IMR-90 (cell line): ENCODE results near the gene FIBCD1. TPM values are rescaled to one million over a fixed set of nuclear protein-coding genes. Genes with fewer than 3 reads are reported as not detected.

Source experiments
- ATAC-seq: fragments of 200-7000 bp; cut with Tn5 transposase; 2 replicates; pipeline ENCODE4 v1.9.1; 2020; ENCODE audit warnings: low read depth, mild to moderate bottlenecking, moderate library complexity
- BruUV-seq: library from RNA; stranded (reverse); fragments of 400-500 nt; replicated peaks from 2 replicates; lab custom pipeline; 2021; lab: Mats Ljungman, UMichigan
- CTCF ChIA-PET: fragments of 300-600 bp; formaldehyde crosslinking; extraction: SDS; loops from one replicate; lab custom pipeline; 2021; ENCODE audit warnings: antibody characterized with exemption; lab: Yijun Ruan, JAX
- POLR2A ChIA-PET: fragments of 300-600 bp; sonication (Branson Sonifier 250); formaldehyde crosslinking; loops from one replicate; lab custom pipeline; 2022; ENCODE audit warnings: antibody characterized with exemption; ENCODE audit not compliant: unreplicated experiment; lab: Charles Lee
- DNase-seq: peaks from one replicate; pipeline ENCODE4 v3.0.0; 2013
- H2AFZ ChIP-seq: replicated peaks from 2 replicates; pipeline ENCODE3; 2013; ENCODE audit warnings: low read length, mild to moderate bottlenecking; ENCODE audit not compliant: poor library complexity
- H2AK5ac ChIP-seq: 2 replicates; pipeline ENCODE4 v1.6.1; 2013; ENCODE audit warnings: low read depth, low read length, inconsistent platforms
- H2AK9ac ChIP-seq: replicated peaks from 2 replicates; pipeline ENCODE3; 2013; ENCODE audit warnings: mild to moderate bottlenecking, low read depth, low read length, moderate library complexity; ENCODE audit not compliant: poor library complexity
- H2BK120ac ChIP-seq: 2 replicates; pipeline ENCODE4 v1.6.1; 2013; ENCODE audit warnings: low read depth, low read length, inconsistent platforms
- H2BK15ac ChIP-seq: 3 replicates; pipeline ENCODE4 v1.6.1; 2013; ENCODE audit warnings: low read depth, low read length, inconsistent platforms
- H2BK20ac ChIP-seq: 2 replicates; pipeline ENCODE4 v1.6.1; 2013; ENCODE audit warnings: low read depth, mild to moderate bottlenecking, inconsistent platforms, low read length, moderate library complexity
- H2BK5ac ChIP-seq: 2 replicates; pipeline ENCODE4 v1.6.1; 2013; ENCODE audit warnings: mild to moderate bottlenecking, low read depth, low read length, inconsistent platforms; ENCODE audit not compliant: poor library complexity, severe bottlenecking
- H3K14ac ChIP-seq: replicated peaks from 2 replicates; pipeline ENCODE4 v1.6.1; 2013; ENCODE audit warnings: low read depth, low read length, inconsistent platforms
- H3K18ac ChIP-seq: 2 replicates; pipeline ENCODE4 v1.6.1; 2013; ENCODE audit warnings: low read depth, low read length, control low read depth
- H3K23ac ChIP-seq: 2 replicates; pipeline ENCODE4 v1.6.1; 2013; ENCODE audit warnings: low read depth, low read length, inconsistent platforms
- H3K27ac ChIP-seq: 2 replicates; pipeline ENCODE4 v1.5.1; 2013; ENCODE audit warnings: mild to moderate bottlenecking, control low read depth, low read length; ENCODE audit not compliant: insufficient read depth
- H3K27me3 ChIP-seq: 2 replicates; pipeline ENCODE4 v1.6.1; 2013; ENCODE audit warnings: low read length; ENCODE audit not compliant: control insufficient read depth, insufficient read depth
- H3K36me3 ChIP-seq: 2 replicates; pipeline ENCODE4 v1.6.1; 2013; ENCODE audit warnings: low read length, mixed read lengths; ENCODE audit not compliant: control insufficient read depth, insufficient read depth
- H3K4ac ChIP-seq: 2 replicates; pipeline ENCODE4 v1.6.1; 2013; ENCODE audit warnings: low read depth, low read length, inconsistent platforms
- H3K4me1 ChIP-seq: 2 replicates; pipeline ENCODE4 v1.6.1; 2013; ENCODE audit warnings: low read length, mixed read lengths; ENCODE audit not compliant: control insufficient read depth, insufficient read depth
- H3K4me2 ChIP-seq: 2 replicates; pipeline ENCODE4 v1.6.1; 2013; ENCODE audit warnings: low read depth, mild to moderate bottlenecking, control low read depth, low read length, moderate library complexity
- H3K4me3 ChIP-seq: 2 replicates; pipeline ENCODE4 v1.5.1; 2013; ENCODE audit warnings: low read depth, mild to moderate bottlenecking, control low read depth, low read length, moderate library complexity; ENCODE audit not compliant: insufficient read depth
- H3K56ac ChIP-seq: 2 replicates; pipeline ENCODE4 v1.6.1; 2013; ENCODE audit warnings: low read length, inconsistent platforms; ENCODE audit not compliant: insufficient read depth; ENCODE audit errors: extremely low read depth
- H3K79me1 ChIP-seq, 2 experiments: 2 replicates each; pipeline ENCODE4 v1.6.1; 2013; ENCODE audit warnings: low read length in 2 of 2, inconsistent platforms in 1 of 2, low read depth in 1 of 2
- H3K9ac ChIP-seq: 2 replicates; pipeline ENCODE4 v1.6.1; 2013; ENCODE audit warnings: low read depth, low read length, control low read depth
- H3K9me1 ChIP-seq: 2 replicates; pipeline ENCODE4 v1.6.1; 2013; ENCODE audit warnings: low read length, inconsistent platforms; ENCODE audit not compliant: insufficient read depth
- H3K9me3 ChIP-seq: 2 replicates; pipeline ENCODE4 v1.6.1; 2013; ENCODE audit warnings: low read length; ENCODE audit not compliant: control insufficient read depth, insufficient read depth
- H4K20me1 ChIP-seq: 2 replicates; pipeline ENCODE4 v1.6.1; 2013; ENCODE audit warnings: low read length, inconsistent platforms; ENCODE audit not compliant: insufficient read depth
- H4K5ac ChIP-seq: 2 replicates; pipeline ENCODE4 v1.6.1; 2013; ENCODE audit warnings: mild to moderate bottlenecking, low read depth, low read length, control low read depth
- H4K8ac ChIP-seq, 2 experiments: 2 replicates each; pipeline ENCODE4 v1.6.1; 2013; ENCODE audit warnings: low read depth in 2 of 2, low read length in 2 of 2, control low read depth in 1 of 2, inconsistent platforms in 1 of 2
- H4K91ac ChIP-seq: 2 replicates; pipeline ENCODE4 v1.6.1; 2013; ENCODE audit warnings: low read depth, low read length, inconsistent platforms; ENCODE audit not compliant: insufficient read depth
- BHLHE40 ChIP-seq: fragments of 150-350 bp; IDR thresholded peaks from 2 replicates; pipeline ENCODE4 v1.6.1; 2016; ENCODE audit warnings: mild to moderate bottlenecking, low read depth, low read length
- CEBPB ChIP-seq: IDR thresholded peaks from 2 replicates; pipeline ENCODE4 v1.6.1; 2012; ENCODE audit warnings: low read depth, low read length, improper control_type of control experiment
- CHD1 ChIP-seq: IDR thresholded peaks from 2 replicates; pipeline ENCODE4 v1.6.1; 2012; ENCODE audit warnings: low read depth, low read length, improper control_type of control experiment
- ELK1 ChIP-seq: fragments of 150-350 bp; IDR thresholded peaks from 2 replicates; pipeline ENCODE4 v1.6.1; 2016; ENCODE audit warnings: low read depth, mild to moderate bottlenecking, low read length, moderate library complexity, borderline replicate concordance
- MXI1 ChIP-seq: IDR thresholded peaks from 2 replicates; pipeline ENCODE4 v1.6.1; 2012; ENCODE audit warnings: low read depth, mild to moderate bottlenecking, low read length, moderate library complexity, borderline replicate concordance
- NFE2L2 ChIP-seq: fragments of 150-350 bp; IDR thresholded peaks from 2 replicates; pipeline ENCODE4 v1.6.1; 2016; ENCODE audit warnings: low read depth, mild to moderate bottlenecking, low read length
- POLR2A ChIP-seq: IDR thresholded peaks from 2 replicates; pipeline ENCODE4 v1.6.1; 2012; ENCODE audit warnings: mild to moderate bottlenecking, low read depth, low read length
- RCOR1 ChIP-seq: IDR thresholded peaks from 2 replicates; pipeline ENCODE4 v1.6.1; 2012; ENCODE audit warnings: mild to moderate bottlenecking, low read length, improper control_type of control experiment; ENCODE audit not compliant: insufficient replicate concordance
- RFX5 ChIP-seq: IDR thresholded peaks from 2 replicates; pipeline ENCODE4 v1.8.0; 2012; ENCODE audit warnings: low read depth, mild to moderate bottlenecking, low read length, moderate library complexity
- USF2 ChIP-seq: fragments of 150-350 bp; IDR thresholded peaks from 2 replicates; pipeline ENCODE4 v1.6.1; 2017; ENCODE audit warnings: mild to moderate bottlenecking, antibody characterized with exemption, low read length, low read depth
- WGBS, 2 experiments: methylation state at CpG; one replicate each; pipeline versions ENCODE4 v1.1.5 to v1.1.7; 2013; ENCODE audit warnings: missing lambda C conversion rate in 2 of 2; ENCODE audit not compliant: insufficient read length in 1 of 2; ENCODE audit errors: extremely low coverage in 2 of 2; 5-methylcytosine and 5-hydroxymethylcytosine counted together
- dilution Hi-C: fragments of 300-500 bp; cut with HindIII; formaldehyde crosslinking; loops from one replicate; pipeline ENCODE4 v1.14.3; 2018; ENCODE audit warnings: low sequenced_read_pairs; ENCODE audit not compliant: unreplicated experiment
- in situ Hi-C: fragments of 300-500 bp; cut with MboI; formaldehyde crosslinking; loops from 3 replicates; pipeline ENCODE4 v1.14.3; 2019; ENCODE audit warnings: low sequenced_read_pairs, inconsistent platforms, mixed read lengths
- intact Hi-C: fragments of 100-400 bp; cut with micrococcal nuclease; formaldehyde crosslinking; loops from 2 replicates; pipeline ENCODE4 v1.10.0; 2022
- polyA plus RNA-seq, 3 experiments: library from polyadenylated mRNA; depleted of rRNA; stranded (reverse); fragments of >200 nt; gene quantifications; 2 replicates each; pipeline ENCODE4 v1.2.3, GENCODE V29; 2012; ENCODE audit warnings: low replicate concordance in 1 of 3
- total RNA-seq: library from RNA; depleted of rRNA; stranded (reverse); fragments of >200 nt; gene quantifications from 2 replicates; pipeline ENCODE4 v1.2.3, GENCODE V29; 2012

The FIBCD1 gene
- total and polyA plus RNA-seq, 2 of the 4 experiments (the other 2 are of a cell fraction), result 1.1 to 10.1 TPM

- Histone ChIP-seq H3K4me2 (no peak overlapping the region), H4K20me1 (peaks cover 4% of the 10 kb centered on the region; the same call in 1 of the 2 replicates), H3K36me3 (no peaks in the 10 kb centered on the region), H2AK9ac (no peak overlapping the region), H3K14ac (no peak overlapping the region), H2AFZ (no peak overlapping the region), H3K9me3 (no peaks in the 10 kb centered on the region), H3K56ac (no peak overlapping the region), H4K91ac (peak overlapping the region; percentile 73; the same call in 1 of the 2 replicates), H3K9me1 (peaks cover 7% of the 10 kb centered on the region; the same call in 1 of the 2 replicates), H3K18ac (no peak overlapping the region), H3K4ac (no peak overlapping the region), H3K9ac (no peak overlapping the region), H2BK5ac (no peak overlapping the region), H3K4me3 (no peak overlapping the region), H2AK5ac (peak overlapping the region; percentile 82; the same call in 1 of the 2 replicates), H3K4me1 (peaks cover 35% of the 10 kb centered on the region), H2BK20ac (peak overlapping the region; percentile 57; the same call in 1 of the 2 replicates), H3K23ac (no peak overlapping the region), H4K8ac (no peak overlapping the region), H4K5ac (no peak overlapping the region), H3K27me3 (peaks cover 1% of the 10 kb centered on the region; the same call in 1 of the 2 replicates), H3K79me1 (0 out of 4 replicates have a peak, but pooled peaks cover 0 to 3% of the 10 kb centered on the region in 2 experiments), H2BK15ac (no peak overlapping the region), H2BK120ac (peak overlapping the region; percentile 68; the same call in 1 of the 2 replicates), H3K27ac (no peak overlapping the region)
- dilution Hi-C loops, result no loop called here
- in situ Hi-C loops, result no loop called here
- ATAC-seq (no peak), DNase-seq (no peak)
- TF ChIP-seq CHD1 (no peak), ELK1 (no peak), BHLHE40 (no peak), MXI1 (no peak), USF2 (no peak), RCOR1 (no peak), NFE2L2 (no peak), CEBPB (no peak), RFX5 (no peak), POLR2A (no peak)
- ChIA-PET POLR2A (no interaction called here), CTCF (interaction anchor here (1.4 kb wide), 1 partner anchor 64 kb away, joined by 4 read pairs; no protein-coding TSS in a partner anchor)
- 94% methylated on average over 6 of the region's 11 CpGs; no CpG with 5 or more reads in 1 of the 2 experiments for WGBS, 2 experiments
- intact Hi-C loops, result no loop called here
- no TSS peak for BruUV-seq
Measured at GRCh38 chr9:130934246-130934645, 4.8 kb downstream of the FIBCD1 start.
